HUDEP-2 (cell line): Measurements from ENCODE around the gene TTC9B.

Experiments used
- DNase-seq, 76 experiments: peaks; one replicate each; lab custom pipeline; 2025; ENCODE audit not compliant: unreplicated experiment in 76 of 76; lab: John Stamatoyannopoulos, UW

TTC9B gene

GRCh38 chr19:40216777-40217026 is 1.5 kb downstream of the TTC9B start:
- no peak for DNase-seq

DNA sequence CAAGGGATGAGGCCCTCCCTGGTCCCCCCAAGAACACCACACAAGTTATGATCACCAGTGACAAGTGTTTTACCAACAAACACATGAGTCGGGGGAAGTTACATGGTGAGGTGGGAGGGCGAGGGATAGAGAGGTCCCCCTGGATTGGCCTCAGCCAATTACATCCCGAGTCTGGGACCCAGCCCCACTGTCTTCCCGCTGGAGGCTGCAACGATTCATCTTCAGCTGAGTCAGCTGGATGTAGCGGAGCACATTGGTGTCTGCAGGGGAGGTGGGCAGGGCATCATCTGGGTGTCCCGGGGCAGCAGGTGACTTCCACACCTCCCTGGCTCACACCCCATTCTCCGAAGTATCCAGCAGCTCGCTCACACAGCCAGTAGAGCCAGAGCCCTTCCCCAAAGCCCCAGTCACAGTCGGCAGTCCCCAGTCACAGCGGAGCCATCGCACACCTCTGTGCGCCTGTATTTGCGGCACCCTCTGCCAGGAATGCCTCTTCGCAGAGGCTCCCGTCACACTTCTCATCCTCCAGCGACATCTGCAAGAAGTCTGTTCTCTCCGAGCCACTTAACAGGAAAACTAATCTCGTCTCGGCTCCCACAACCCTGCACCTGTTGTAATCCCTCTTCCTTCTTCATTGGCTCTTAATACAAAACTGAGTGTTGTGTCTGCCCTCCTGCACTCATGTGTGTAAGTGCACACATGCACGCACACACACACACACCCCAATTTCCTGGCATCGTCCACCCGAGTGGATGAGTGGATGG is 2.0 kb downstream of the TTC9B start:
- DNase-seq: no peak

DNA sequence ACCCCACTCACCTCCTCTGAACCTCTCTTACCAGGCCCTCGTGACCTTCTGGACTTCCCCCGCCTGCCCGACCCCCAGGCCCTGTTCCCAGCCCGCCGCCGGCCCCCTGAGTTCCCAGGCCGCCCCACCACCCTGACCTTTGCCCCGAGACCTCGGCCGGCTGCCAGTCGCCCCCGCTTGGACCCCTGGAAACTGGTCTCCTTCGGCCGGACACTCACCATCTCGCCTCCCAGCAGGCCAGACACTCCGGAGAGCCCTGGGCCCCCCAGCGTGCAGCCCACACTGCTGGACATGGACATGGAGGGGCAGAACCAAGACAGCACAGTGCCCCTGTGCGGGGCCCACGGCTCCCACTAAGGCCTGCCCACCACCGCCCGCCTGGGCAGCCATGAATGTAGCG is 3.2 kb downstream of the TTC9B start:
- DNase-seq: no peak

DNA sequence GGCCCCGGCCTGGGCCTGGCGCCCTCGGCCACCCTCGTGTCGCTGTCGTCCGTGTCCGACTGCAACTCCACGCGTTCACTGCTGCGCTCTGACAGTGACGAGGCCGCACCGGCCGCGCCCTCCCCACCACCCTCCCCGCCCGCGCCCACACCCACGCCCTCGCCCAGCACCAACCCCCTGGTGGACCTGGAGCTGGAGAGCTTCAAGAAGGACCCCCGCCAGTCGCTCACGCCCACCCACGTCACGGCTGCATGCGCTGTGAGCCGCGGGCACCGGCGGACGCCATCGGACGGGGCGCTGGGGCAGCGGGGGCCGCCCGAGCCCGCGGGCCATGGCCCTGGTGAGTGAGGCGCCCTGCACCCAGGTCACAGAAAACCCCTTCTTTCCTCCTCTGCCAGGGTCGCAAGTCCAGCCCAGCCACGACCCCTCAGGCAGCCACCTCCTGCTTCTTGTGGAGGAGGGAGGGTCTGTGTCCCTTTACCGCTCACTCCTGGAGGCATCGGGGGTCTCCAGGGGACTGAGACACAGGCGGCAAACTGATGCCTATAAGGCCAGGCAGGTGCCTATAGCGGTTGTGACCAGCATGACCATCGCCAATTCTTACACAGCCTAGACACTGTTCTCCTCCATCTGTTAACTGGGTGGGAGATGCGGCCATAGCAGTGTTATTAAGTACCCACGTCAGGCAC is 4.2 kb downstream of the TTC9B start:
- no peak for DNase-seq

GRCh38 chr19:40213251-40213829 is 4.8 kb downstream of the TTC9B start:
- DNase-seq: no peak

DNA sequence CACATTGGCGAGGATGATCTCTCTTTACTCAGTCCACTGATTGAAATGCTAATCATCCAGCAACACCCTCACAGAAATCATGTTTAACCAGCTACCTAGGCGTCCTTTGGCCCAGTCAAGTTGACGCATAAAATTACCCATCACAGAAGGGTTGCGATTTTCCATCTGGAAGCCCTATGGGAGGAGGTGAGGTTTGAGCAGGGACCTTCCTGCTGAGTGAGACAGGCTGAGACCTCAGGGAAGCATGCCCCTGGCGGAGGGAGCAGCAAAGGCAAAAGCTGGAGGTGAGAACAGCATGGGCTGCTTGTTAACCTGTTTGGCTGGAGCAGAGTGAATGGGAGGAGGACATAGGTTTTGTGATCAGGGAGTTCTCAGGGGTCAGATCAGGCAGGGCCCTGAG is 7.3 kb downstream of the TTC9B start:
- no peak for DNase-seq

GRCh38 chr19:40208602-40209001 is 9.6 kb downstream of the TTC9B start:
- no peak for DNase-seq

DNA sequence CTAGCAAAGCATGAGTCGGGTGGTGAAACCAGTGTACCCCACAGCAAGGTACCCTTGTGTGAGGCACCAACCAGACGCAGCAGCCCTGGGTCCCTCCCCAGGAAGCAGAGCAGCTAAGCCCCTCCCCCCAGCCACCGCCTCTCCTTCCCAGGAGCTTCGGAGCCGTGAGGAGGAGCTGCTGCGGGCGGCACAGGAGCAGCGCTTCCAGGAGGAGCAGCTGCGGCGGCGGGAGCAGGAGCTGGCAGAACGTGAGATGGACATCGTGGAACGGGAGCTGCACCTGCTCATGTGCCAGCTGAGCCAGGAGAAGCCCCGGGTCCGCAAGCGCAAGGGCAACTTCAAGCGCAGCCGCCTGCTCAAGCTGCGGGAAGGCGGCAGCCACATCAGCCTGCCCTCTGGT is 12.4 kb downstream of the TTC9B start:
- DNase-seq: no peak

GRCh38 chr19:40204381-40204780 is 13.8 kb downstream of the TTC9B start:
- no peak for DNase-seq

DNA sequence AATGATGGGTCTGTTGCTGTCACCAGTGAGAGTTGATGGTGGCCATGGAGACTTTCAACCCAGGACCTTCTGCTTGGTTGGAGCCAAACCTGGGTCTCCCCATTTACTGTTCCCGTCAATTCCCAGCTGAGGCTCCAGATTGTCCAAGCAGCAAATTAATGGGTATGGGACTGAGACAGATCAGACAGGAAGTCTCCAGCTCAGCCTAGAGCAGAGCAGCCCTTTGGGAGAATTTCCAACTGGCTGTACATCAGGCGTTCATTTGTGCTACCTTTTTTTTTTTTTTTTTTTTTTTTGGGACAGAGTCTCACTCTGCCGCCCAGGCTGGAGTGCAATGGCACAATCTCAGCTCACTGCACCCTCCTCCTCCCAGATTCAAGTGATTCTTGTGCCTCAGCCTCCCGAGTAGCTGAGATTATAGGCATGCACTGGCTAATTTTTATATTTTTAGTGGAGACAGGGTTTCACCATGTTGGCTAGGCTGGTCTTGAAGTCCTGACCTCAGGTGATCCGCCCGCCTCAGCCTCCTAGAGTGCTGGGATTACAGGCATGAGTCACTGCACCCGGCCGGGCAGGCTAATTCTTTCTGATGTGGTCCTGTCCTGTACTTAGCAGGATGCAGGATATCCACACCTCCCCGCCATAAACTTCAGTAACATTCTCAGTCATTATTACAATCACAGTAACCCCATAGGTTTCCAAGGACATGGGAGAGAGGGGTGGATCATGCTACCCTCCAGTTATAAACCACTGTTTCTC is 17.7 kb downstream of the TTC9B start:
- no peak for DNase-seq

- DNase-seq: no peak
Measured at GRCh38 chr19:40198272-40198990, 19.8 kb downstream of the TTC9B start.

- no peak for DNase-seq
Measured at GRCh38 chr19:40193587-40193849, 24.7 kb downstream of the TTC9B start.

DNA sequence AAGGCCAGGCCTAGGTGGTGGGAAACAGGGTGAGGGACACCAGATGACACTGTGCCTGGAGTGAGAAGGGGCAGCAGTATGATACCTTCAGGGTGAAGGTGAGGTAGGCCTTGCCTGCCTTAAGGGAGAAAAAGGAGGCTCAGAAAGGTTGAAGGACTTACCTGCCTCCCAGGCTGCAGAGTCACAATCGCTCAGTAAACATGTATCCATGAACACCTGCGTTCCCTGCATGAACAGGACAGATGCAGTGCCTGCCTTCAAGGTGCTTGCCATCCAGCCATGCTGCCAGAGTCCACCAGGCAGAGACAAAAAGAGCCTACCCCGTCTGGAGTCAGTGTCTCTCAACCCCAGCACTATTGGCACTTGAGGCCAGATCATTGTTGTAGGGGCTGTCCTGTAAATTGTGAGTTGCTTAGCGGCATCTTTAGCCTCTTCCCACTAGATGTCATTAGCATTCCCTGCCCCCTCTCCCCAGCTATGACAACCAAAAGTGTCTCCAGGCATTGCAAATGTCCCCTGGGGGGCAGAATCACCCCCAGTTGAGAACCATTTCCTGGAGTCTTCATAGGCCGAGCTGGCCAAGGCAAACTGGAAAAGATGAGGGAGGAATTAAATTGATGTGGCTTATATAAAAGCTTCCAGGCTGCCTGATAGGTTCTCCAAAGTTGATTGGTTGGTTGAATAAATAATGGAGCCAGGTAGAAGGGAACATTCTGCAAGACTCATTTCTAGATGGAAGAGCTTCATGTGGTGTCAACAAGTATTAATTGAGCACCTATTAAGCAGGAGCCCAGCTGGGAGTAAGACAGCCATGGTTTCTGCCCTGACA is 25.2 kb downstream of the TTC9B start:
- no peak for DNase-seq

GRCh38 chr19:40191836-40192646 is 26.1 kb downstream of the TTC9B start:
- DNase-seq: peak in 3 of 76 experiments; percentile 14 to 17 (median 16)

DNA sequence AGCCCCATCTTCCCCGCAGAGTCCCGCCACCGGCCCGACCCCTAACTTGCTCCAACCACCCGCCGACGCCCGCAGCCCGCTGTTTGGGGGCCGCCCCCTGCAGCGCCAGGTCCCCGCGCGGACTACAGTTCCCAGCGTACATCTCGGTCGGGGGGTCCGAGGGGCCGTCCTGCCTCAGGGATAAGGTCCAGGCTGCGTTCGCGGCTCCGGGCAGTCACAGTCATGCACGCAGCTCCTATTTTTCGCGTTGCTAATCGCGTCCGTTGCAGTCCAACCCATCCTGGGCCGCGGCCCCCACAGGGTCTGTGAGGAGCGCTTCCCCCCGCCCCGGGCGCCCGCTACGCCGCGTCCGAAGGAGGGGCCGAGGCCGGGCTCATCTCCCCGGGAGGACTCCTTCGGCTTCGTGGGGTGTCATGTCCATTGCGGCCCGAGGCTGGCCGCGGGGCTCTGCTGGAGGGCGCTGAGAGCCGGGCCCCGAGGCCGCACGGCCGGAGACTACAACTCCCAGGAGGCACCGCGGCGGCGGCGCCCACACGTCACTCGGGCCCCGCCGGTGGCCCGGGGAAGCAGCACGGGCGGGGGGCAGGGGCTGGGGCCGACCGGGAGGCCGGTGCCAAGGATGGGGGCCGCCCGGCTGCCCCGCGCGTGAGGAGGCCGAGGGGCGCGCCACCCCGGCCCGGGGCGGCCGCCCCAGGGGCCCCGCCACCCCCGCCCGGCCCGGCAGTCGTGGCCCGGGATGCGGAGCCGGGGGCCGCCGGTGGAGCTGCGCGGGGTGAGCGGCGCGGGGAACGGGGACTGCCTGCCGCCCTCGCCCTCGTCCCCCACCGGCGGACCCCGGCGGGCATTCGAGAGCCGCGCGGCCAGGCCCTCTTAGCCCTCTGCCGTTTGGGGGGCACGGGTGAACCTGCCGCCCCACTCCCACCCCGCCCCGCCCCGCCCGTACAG is 27.0 kb downstream of the TTC9B start, which contains the start of gene MAP3K10:
TSS of gene MAP3K10 (plus strand) at position 536 of the 945 bp plus-strand sequence. CDS start 606 bp downstream, outside the sequence.
- DNase-seq: peak in 54 of 76 experiments; percentile 12 to 76 (median 47)

- DNase-seq: no peak
Measured at GRCh38 chr19:40184273-40184672, 33.9 kb downstream of the TTC9B start.

DNA sequence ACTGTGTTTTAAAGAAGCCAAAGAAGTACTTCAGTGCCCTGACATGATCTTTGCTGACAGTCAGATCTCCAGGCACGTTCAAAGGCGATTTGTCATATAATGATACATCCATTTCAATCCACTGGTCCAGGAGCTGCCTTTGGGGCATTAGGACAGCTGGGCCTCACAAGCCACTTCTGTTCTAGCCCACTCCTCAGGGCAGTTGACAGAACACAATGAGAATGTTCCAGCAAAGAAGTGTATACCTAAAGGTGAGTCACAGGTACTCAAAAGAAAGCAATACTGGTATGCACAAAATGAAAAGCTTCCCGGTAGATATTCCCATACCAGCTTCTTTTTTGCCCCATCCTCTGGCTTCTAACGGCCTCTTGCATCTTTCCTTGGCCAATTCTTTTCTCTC is 39.4 kb downstream of the TTC9B start:
- DNase-seq: no peak
